ENCODE measurements around the gene ZFYVE28. TPM values are rescaled to one million over a fixed set of nuclear protein-coding genes. Genes with fewer than 3 reads are reported as not detected.

The ZFYVE28 gene
- total RNA-seq, 3 donors from 2014 or later (not counting 1 experiment from before 2014, with no cell fraction given) = 85.4 to 107 (median 104) TPM

DNA sequence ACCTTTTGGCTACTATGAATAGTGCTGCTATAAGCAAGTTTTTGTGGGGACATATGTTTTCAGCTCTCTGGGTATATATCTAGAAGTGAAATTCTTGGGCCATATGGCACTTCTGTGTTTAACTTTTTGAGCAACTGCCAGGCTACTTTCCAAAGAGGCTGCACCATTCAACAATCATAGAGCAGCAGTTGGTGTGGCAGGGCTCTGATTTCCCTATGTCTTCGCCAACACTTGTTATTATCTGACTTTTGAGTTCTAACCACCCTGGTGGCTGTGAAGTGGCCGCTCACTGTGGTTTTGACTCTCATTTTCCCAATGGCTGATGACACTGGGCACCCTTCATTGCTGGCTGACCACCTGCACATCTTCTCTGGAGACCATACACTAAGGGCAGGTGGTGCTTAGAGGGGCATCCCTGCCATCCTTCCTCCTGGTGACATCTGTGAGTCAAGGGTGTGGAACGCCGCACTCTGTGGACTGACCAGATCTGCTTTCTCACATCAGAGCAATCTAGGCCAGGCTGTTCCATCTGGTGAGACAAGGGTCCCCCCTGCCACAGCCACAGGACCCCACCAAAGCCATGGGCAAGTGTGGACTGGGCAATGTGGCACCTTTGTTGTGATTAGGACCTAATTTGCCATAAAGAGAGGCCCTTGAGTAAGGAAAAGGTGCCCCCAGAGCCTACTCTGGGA, 49.6 kb downstream of the ZFYVE28 start:
- no peaks in the 10 kb centered on the region for H3K27me3 ChIP-seq (ENCODE audit: control insufficient read depth, insufficient read depth, low read length)
- H3K27ac ChIP-seq (ENCODE audit: low read length) = no peak overlapping the region
- no peaks in the 10 kb centered on the region for H3K36me3 ChIP-seq (ENCODE audit: control insufficient read depth, insufficient read depth, low read length)
- Mint-ChIP-seq H3K9me3 (peaks cover 0 to 3% of the 10 kb centered on the region in 2 donors), H3K36me3 (no peaks in the 10 kb centered on the region), H3K4me3 (no peak overlapping the region), H3K27me3 (ENCODE audit: low read depth in 2 of 2) (no peaks in the 10 kb centered on the region), H3K27ac (no peak overlapping the region), H3K4me1 (peaks cover 0 to 13% of the 10 kb centered on the region in 2 donors)
- intact Hi-C loops (cut with micrococcal nuclease) = no loop called here
- H3K9me3 ChIP-seq (ENCODE audit: control insufficient read depth, insufficient read depth, low read length) = peaks cover 5% of the 10 kb centered on the region
- peaks cover 15% of the 10 kb centered on the region for H3K4me1 ChIP-seq (ENCODE audit: control insufficient read depth, insufficient read depth, low read length)
- TF ChIP-seq, protein P1, sequence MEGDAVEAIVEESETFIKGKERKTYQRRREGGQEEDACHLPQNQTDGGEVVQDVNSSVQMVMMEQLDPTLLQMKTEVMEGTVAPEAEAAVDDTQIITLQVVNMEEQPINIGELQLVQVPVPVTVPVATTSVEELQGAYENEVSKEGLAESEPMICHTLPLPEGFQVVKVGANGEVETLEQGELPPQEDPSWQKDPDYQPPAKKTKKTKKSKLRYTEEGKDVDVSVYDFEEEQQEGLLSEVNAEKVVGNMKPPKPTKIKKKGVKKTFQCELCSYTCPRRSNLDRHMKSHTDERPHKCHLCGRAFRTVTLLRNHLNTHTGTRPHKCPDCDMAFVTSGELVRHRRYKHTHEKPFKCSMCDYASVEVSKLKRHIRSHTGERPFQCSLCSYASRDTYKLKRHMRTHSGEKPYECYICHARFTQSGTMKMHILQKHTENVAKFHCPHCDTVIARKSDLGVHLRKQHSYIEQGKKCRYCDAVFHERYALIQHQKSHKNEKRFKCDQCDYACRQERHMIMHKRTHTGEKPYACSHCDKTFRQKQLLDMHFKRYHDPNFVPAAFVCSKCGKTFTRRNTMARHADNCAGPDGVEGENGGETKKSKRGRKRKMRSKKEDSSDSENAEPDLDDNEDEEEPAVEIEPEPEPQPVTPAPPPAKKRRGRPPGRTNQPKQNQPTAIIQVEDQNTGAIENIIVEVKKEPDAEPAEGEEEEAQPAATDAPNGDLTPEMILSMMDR (IDR thresholded peaks at IDR 0.05) = no peak
- H3K4me3 ChIP-seq (ENCODE audit: low read length) = no peak overlapping the region
- no peak for ATAC-seq
- 100% methylated on average over 4 of the region's 4 CpGs for WGBS (ENCODE audit: insufficient coverage)
- DNase-seq = no peak

DNA sequence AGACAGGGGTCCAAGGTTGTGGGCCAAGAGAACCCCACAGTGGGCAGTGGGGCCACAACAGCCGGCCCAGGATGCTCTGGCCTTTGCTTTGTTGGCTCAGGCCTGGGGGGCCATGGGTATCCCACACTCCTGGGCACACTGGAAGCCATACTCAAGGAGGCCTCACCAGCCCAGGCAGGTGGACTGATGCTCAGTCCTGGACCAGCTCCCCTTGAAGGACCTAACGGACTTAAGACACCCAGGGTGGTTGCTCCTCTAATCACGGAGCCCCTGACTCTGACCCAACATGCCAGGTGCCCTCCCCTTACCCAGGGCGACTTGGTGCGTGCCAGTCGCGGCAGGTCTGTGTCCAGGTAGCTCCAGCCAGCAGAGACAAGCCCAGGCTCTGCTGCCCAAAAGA, 50.8 kb downstream of the ZFYVE28 start:
- Histone ChIP-seq H3K4me3 (ENCODE audit: low read length) (no peak overlapping the region), H3K27me3 (ENCODE audit: control insufficient read depth, insufficient read depth, low read length) (no peaks in the 10 kb centered on the region), H3K27ac (ENCODE audit: low read length) (no peak overlapping the region), H3K4me1 (ENCODE audit: control insufficient read depth, insufficient read depth, low read length) (peaks cover 17% of the 10 kb centered on the region), H3K9me3 (ENCODE audit: control insufficient read depth, insufficient read depth, low read length) (peaks cover 5% of the 10 kb centered on the region), H3K36me3 (ENCODE audit: control insufficient read depth, insufficient read depth, low read length) (no peaks in the 10 kb centered on the region)
- Mint-ChIP-seq H3K36me3 (no peaks in the 10 kb centered on the region), H3K4me3 (no peak overlapping the region), H3K27ac (no peak overlapping the region), H3K4me1 (peaks cover 0 to 20% of the 10 kb centered on the region in 2 donors), H3K9me3 (peaks cover 0 to 3% of the 10 kb centered on the region in 2 donors), H3K27me3 (ENCODE audit: low read depth in 2 of 2) (no peaks in the 10 kb centered on the region)
- DNase-seq (no peak), ATAC-seq (no peak)
- TF ChIP-seq, protein P1 (IDR thresholded peaks at IDR 0.05) = no peak
- 80% methylated on average over 7 of the region's 7 CpGs for WGBS (ENCODE audit: insufficient coverage)
- intact Hi-C loops (cut with micrococcal nuclease) = no loop called here

DNA sequence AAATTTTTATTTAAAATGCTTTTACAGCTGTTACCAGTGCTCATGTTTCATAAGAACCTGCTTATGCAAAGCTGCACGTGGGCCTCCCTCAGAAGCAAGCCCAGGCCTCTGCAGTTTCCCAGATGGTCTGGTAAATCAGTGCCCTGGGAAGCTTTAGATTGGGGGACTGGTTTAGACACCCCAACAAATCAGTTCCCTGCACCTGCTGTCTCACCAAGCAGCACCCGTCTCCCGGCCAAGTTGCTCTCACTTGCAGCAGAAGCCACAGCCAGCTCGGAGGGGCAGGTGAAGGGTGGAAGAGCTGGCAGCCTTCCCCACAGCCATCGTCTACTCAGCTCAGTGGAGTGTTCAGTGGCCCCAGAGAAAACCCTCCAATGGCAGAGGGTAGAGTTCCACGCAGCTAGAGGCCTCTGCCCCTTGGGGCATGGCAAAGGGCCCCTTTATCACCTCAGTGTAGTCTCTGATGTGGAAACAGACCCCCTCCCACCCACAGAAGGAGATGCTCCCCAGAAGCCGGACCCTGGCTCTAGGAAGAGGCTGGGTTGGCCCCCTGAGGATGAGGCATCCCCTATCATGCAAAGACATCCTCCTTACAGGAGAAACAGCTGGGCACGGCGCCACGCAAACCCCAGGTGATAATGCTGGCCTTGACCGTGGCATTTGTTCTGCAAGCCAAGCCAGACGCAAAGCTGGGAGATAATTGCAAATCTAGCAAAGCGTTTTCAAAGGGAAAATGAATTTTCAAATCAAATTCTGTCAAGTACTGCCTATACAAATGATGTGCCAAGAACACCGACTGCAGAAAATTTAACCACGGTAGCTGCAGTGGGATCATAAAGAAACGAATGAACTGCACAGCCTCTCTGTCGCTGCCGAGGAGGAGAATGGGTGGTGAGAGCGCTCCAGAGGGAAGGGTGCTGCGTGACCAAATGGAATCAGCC, 51.9 kb downstream of the ZFYVE28 start:
- Mint-ChIP-seq H3K4me1 (peaks cover 0 to 30% of the 10 kb centered on the region in 2 donors), H3K4me3 (no peak overlapping the region), H3K36me3 (no peaks in the 10 kb centered on the region), H3K27me3 (ENCODE audit: low read depth in 2 of 2) (no peaks in the 10 kb centered on the region), H3K27ac (peak overlapping the region in 1 of 2 donors; percentile 21), H3K9me3 (peaks cover 0 to 3% of the 10 kb centered on the region in 2 donors)
- no peak for ATAC-seq
- H3K4me1 ChIP-seq (ENCODE audit: control insufficient read depth, insufficient read depth, low read length) = peaks cover 17% of the 10 kb centered on the region
- H3K27ac ChIP-seq (ENCODE audit: low read length) = no peak overlapping the region
- TF ChIP-seq, protein P1 (IDR thresholded peaks at IDR 0.05) = no peak
- no peaks in the 10 kb centered on the region for H3K27me3 ChIP-seq (ENCODE audit: control insufficient read depth, insufficient read depth, low read length)
- intact Hi-C loops (cut with micrococcal nuclease) = no loop called here
- no peak for DNase-seq
- no peak overlapping the region for H3K4me3 ChIP-seq (ENCODE audit: low read length)
- H3K9me3 ChIP-seq (ENCODE audit: control insufficient read depth, insufficient read depth, low read length) = peaks cover 5% of the 10 kb centered on the region
- H3K36me3 ChIP-seq (ENCODE audit: control insufficient read depth, insufficient read depth, low read length) = no peaks in the 10 kb centered on the region
- WGBS (ENCODE audit: insufficient coverage) = 89% methylated on average over 20 of the region's 20 CpGs

Data from natural killer cell (primary cell).